ENCODE data around the gene CCDC3.
"Not testable (repeated sequence)": the region's sequence is repeated elsewhere in the genome, so short reads cannot be mapped to it uniquely, and the experiment has no call there.

Gene CCDC3

GRCh38 chr10:12877150-12877549 lies 124.4 kb downstream of the CCDC3 start:
- Histone ChIP-seq H3K27ac (ENCODE audit: low read length) (no peak overlapping the region), H3K4me3 (ENCODE audit: low read depth in 1 of 2, low read length in 2 of 2) (no peak overlapping the region), H3K9me3 (ENCODE audit: control insufficient read depth in 1 of 2, low read length in 2 of 2) (peaks cover 0 to 4% of the 10 kb centered on the region in 2 donors), H3K27me3 (ENCODE audit: low read depth, low read length) (no peaks in the 10 kb centered on the region), H3K36me3 (ENCODE audit: control insufficient read depth in 1 of 2, insufficient read depth in 2 of 2, low read length in 2 of 2) (no peaks in the 10 kb centered on the region), H3K4me1 (ENCODE audit: control insufficient read depth in 1 of 2, insufficient read depth in 2 of 2, low read length in 2 of 2) (peaks cover 0 to 6% of the 10 kb centered on the region in 2 donors)

GRCh38 chr10:12876266-12876665 lies 125.2 kb downstream of the CCDC3 start:
- Histone ChIP-seq H3K4me1 (ENCODE audit: control insufficient read depth in 1 of 2, insufficient read depth in 2 of 2, low read length in 2 of 2) (peaks cover 0 to 6% of the 10 kb centered on the region in 2 donors), H3K27ac (ENCODE audit: low read length) (no peak overlapping the region), H3K4me3 (ENCODE audit: low read depth in 1 of 2, low read length in 2 of 2) (no peak overlapping the region), H3K27me3 (ENCODE audit: low read depth, low read length) (no peaks in the 10 kb centered on the region), H3K9me3 (ENCODE audit: control insufficient read depth in 1 of 2, low read length in 2 of 2) (peaks cover 0 to 4% of the 10 kb centered on the region in 2 donors), H3K36me3 (ENCODE audit: control insufficient read depth in 1 of 2, insufficient read depth in 2 of 2, low read length in 2 of 2) (no peaks in the 10 kb centered on the region)

GRCh38 chr10:12875100-12875499 lies 126.4 kb downstream of the CCDC3 start:
- Histone ChIP-seq H3K36me3 (ENCODE audit: control insufficient read depth in 1 of 2, insufficient read depth in 2 of 2, low read length in 2 of 2) (no peaks in the 10 kb centered on the region), H3K27me3 (ENCODE audit: low read depth, low read length) (no peaks in the 10 kb centered on the region), H3K4me1 (ENCODE audit: control insufficient read depth in 1 of 2, insufficient read depth in 2 of 2, low read length in 2 of 2) (peaks cover 0 to 6% of the 10 kb centered on the region in 2 donors), H3K4me3 (ENCODE audit: low read depth in 1 of 2, low read length in 2 of 2) (no peak overlapping the region), H3K27ac (ENCODE audit: low read length) (no peak overlapping the region), H3K9me3 (ENCODE audit: control insufficient read depth in 1 of 2, low read length in 2 of 2) (peaks cover 0 to 4% of the 10 kb centered on the region in 2 donors)

- H3K27ac ChIP-seq (ENCODE audit: low read length), result no peak overlapping the region
- no peaks in the 10 kb centered on the region for H3K36me3 ChIP-seq (ENCODE audit: control insufficient read depth in 1 of 2, insufficient read depth in 2 of 2, low read length in 2 of 2)
- no peak overlapping the region for H3K4me3 ChIP-seq (ENCODE audit: low read depth in 1 of 2, low read length in 2 of 2)
- H3K4me1 ChIP-seq (ENCODE audit: control insufficient read depth in 1 of 2, insufficient read depth in 2 of 2, low read length in 2 of 2), result peaks cover 0 to 6% of the 10 kb centered on the region in 2 donors
- peaks cover 0 to under 1% of the 10 kb centered on the region in 2 donors for H3K9me3 ChIP-seq (ENCODE audit: control insufficient read depth in 1 of 2, low read length in 2 of 2)
- H3K27me3 ChIP-seq (ENCODE audit: low read depth, low read length), result no peaks in the 10 kb centered on the region
Measured at GRCh38 chr10:12874501-12874900, 127.0 kb downstream of the CCDC3 start.

- H3K36me3 ChIP-seq (ENCODE audit: control insufficient read depth in 1 of 2, insufficient read depth in 2 of 2, low read length in 2 of 2), result no peaks in the 10 kb centered on the region
- H3K9me3 ChIP-seq (ENCODE audit: control insufficient read depth in 1 of 2, low read length in 2 of 2), result no peaks in the 10 kb centered on the region
- peaks cover 0 to 6% of the 10 kb centered on the region in 2 donors for H3K4me1 ChIP-seq (ENCODE audit: control insufficient read depth in 1 of 2, insufficient read depth in 2 of 2, low read length in 2 of 2)
- H3K27me3 ChIP-seq (ENCODE audit: low read depth, low read length), result no peaks in the 10 kb centered on the region
- no peak overlapping the region for H3K27ac ChIP-seq (ENCODE audit: low read length)
- no peak overlapping the region for H3K4me3 ChIP-seq (ENCODE audit: low read depth in 1 of 2, low read length in 2 of 2)
Measured at GRCh38 chr10:12873172-12873571, 128.3 kb downstream of the CCDC3 start.

GRCh38 chr10:12872577-12872976 lies 128.9 kb downstream of the CCDC3 start:
- Histone ChIP-seq H3K27me3 (ENCODE audit: low read depth, low read length) (no peaks in the 10 kb centered on the region), H3K4me1 (ENCODE audit: control insufficient read depth in 1 of 2, insufficient read depth in 2 of 2, low read length in 2 of 2) (peaks cover 0 to 6% of the 10 kb centered on the region in 2 donors), H3K27ac (ENCODE audit: low read length) (no peak overlapping the region), H3K9me3 (ENCODE audit: control insufficient read depth in 1 of 2, low read length in 2 of 2) (no peaks in the 10 kb centered on the region), H3K36me3 (ENCODE audit: control insufficient read depth in 1 of 2, insufficient read depth in 2 of 2, low read length in 2 of 2) (no peaks in the 10 kb centered on the region), H3K4me3 (ENCODE audit: low read depth in 1 of 2, low read length in 2 of 2) (no peak overlapping the region)

- Histone ChIP-seq H3K27ac (ENCODE audit: low read length) (no peak overlapping the region), H3K9me3 (ENCODE audit: control insufficient read depth in 1 of 2, low read length in 2 of 2) (no peaks in the 10 kb centered on the region), H3K4me1 (ENCODE audit: control insufficient read depth in 1 of 2, insufficient read depth in 2 of 2, low read length in 2 of 2) (no peaks in the 10 kb centered on the region), H3K27me3 (ENCODE audit: low read depth, low read length) (no peaks in the 10 kb centered on the region), H3K36me3 (ENCODE audit: control insufficient read depth in 1 of 2, insufficient read depth in 2 of 2, low read length in 2 of 2) (no peaks in the 10 kb centered on the region), H3K4me3 (ENCODE audit: low read depth in 1 of 2, low read length in 2 of 2) (no peak overlapping the region)
Measured at GRCh38 chr10:12869427-12869826, 132.1 kb downstream of the CCDC3 start.

GRCh38 chr10:12868229-12868628 lies 133.3 kb downstream of the CCDC3 start:
- Histone ChIP-seq H3K4me1 (ENCODE audit: control insufficient read depth in 1 of 2, insufficient read depth in 2 of 2, low read length in 2 of 2) (no peaks in the 10 kb centered on the region), H3K9me3 (ENCODE audit: control insufficient read depth in 1 of 2, low read length in 2 of 2) (no peaks in the 10 kb centered on the region), H3K27ac (ENCODE audit: low read length) (no peak overlapping the region), H3K27me3 (ENCODE audit: low read depth, low read length) (no peaks in the 10 kb centered on the region), H3K36me3 (ENCODE audit: control insufficient read depth in 1 of 2, insufficient read depth in 2 of 2, low read length in 2 of 2) (no peaks in the 10 kb centered on the region), H3K4me3 (ENCODE audit: low read depth in 1 of 2, low read length in 2 of 2) (no peak overlapping the region)

GRCh38 chr10:12865515-12865914 lies 136.0 kb downstream of the CCDC3 start:
- H3K36me3 ChIP-seq (ENCODE audit: control insufficient read depth in 1 of 2, insufficient read depth in 2 of 2, low read length in 2 of 2); H3K27me3 ChIP-seq (ENCODE audit: low read depth, low read length); H3K27ac ChIP-seq (ENCODE audit: low read length); H3K4me1 ChIP-seq (ENCODE audit: control insufficient read depth in 1 of 2, insufficient read depth in 2 of 2, low read length in 2 of 2); H3K9me3 ChIP-seq (ENCODE audit: control insufficient read depth in 1 of 2, low read length in 2 of 2); H3K4me3 ChIP-seq (ENCODE audit: low read depth in 1 of 2, low read length in 2 of 2): not testable (repeated sequence)

GRCh38 chr10:12862459-12862858 lies 139.1 kb downstream of the CCDC3 start:
- H3K9me3 ChIP-seq (ENCODE audit: control insufficient read depth in 1 of 2, low read length in 2 of 2), result no peaks in the 10 kb centered on the region
- no peaks in the 10 kb centered on the region for H3K27me3 ChIP-seq (ENCODE audit: low read depth, low read length)
- H3K4me1 ChIP-seq (ENCODE audit: control insufficient read depth in 1 of 2, insufficient read depth in 2 of 2, low read length in 2 of 2), result no peaks in the 10 kb centered on the region
- H3K27ac ChIP-seq (ENCODE audit: low read length), result no peak overlapping the region
- no peaks in the 10 kb centered on the region for H3K36me3 ChIP-seq (ENCODE audit: control insufficient read depth in 1 of 2, insufficient read depth in 2 of 2, low read length in 2 of 2)
- H3K4me3 ChIP-seq (ENCODE audit: low read depth in 1 of 2, low read length in 2 of 2), result no peak overlapping the region

- no peaks in the 10 kb centered on the region for H3K9me3 ChIP-seq (ENCODE audit: control insufficient read depth in 1 of 2, low read length in 2 of 2)
- no peaks in the 10 kb centered on the region for H3K4me1 ChIP-seq (ENCODE audit: control insufficient read depth in 1 of 2, insufficient read depth in 2 of 2, low read length in 2 of 2)
- no peak overlapping the region for H3K27ac ChIP-seq (ENCODE audit: low read length)
- H3K4me3 ChIP-seq (ENCODE audit: low read depth in 1 of 2, low read length in 2 of 2), result no peak overlapping the region
- no peaks in the 10 kb centered on the region for H3K36me3 ChIP-seq (ENCODE audit: control insufficient read depth in 1 of 2, insufficient read depth in 2 of 2, low read length in 2 of 2)
- no peaks in the 10 kb centered on the region for H3K27me3 ChIP-seq (ENCODE audit: low read depth, low read length)
Measured at GRCh38 chr10:12854988-12855387, 146.5 kb downstream of the CCDC3 start.

GRCh38 chr10:12852687-12853086 lies 148.8 kb downstream of the CCDC3 start:
- no peaks in the 10 kb centered on the region for H3K27me3 ChIP-seq (ENCODE audit: low read depth, low read length)
- H3K36me3 ChIP-seq (ENCODE audit: control insufficient read depth in 1 of 2, insufficient read depth in 2 of 2, low read length in 2 of 2), result no peaks in the 10 kb centered on the region
- H3K4me1 ChIP-seq (ENCODE audit: control insufficient read depth in 1 of 2, insufficient read depth in 2 of 2, low read length in 2 of 2), result peaks cover 0 to 12% of the 10 kb centered on the region in 2 donors
- no peak overlapping the region for H3K4me3 ChIP-seq (ENCODE audit: low read depth in 1 of 2, low read length in 2 of 2)
- H3K9me3 ChIP-seq (ENCODE audit: control insufficient read depth in 1 of 2, low read length in 2 of 2), result no peaks in the 10 kb centered on the region
- no peak overlapping the region for H3K27ac ChIP-seq (ENCODE audit: low read length)

Data from muscle layer of duodenum (tissue), 2 donors.